ENCODE results near the gene JPH3.

The JPH3 gene

GRCh38 chr16:87602001-87602775 lies at the start of gene JPH3:
TSS of gene JPH3 (plus strand) at chr16:87602508. CDS start at chr16:87603147, 639 bp downstream.
- DNase-seq, result no peak

- DNase-seq, result no peak
These were observed 49.3 kb upstream of the JPH3 start for GRCh38 chr16:87552772-87553573.

- DNase-seq, result no peak
These were observed 47.4 kb upstream of the JPH3 start for GRCh38 chr16:87554754-87555427.

GRCh38 chr16:87555647-87556046 lies 46.7 kb upstream of the JPH3 start:
- DNase-seq, result no peak

- no peak for DNase-seq
These were observed 45.3 kb upstream of the JPH3 start for GRCh38 chr16:87556941-87557459.

GRCh38 chr16:87558682-87559081 lies 43.6 kb upstream of the JPH3 start:
- DNase-seq, result no peak

- no peak for DNase-seq
These were observed 42.4 kb upstream of the JPH3 start for GRCh38 chr16:87559945-87560344.

GRCh38 chr16:87560428-87561199 lies 41.7 kb upstream of the JPH3 start:
- peak in 1 of 2 donors; percentile 30 for DNase-seq

- DNase-seq, result no peak
These were observed 40.9 kb upstream of the JPH3 start for GRCh38 chr16:87561200-87562105.

- no peak for DNase-seq
These were observed 40.1 kb upstream of the JPH3 start for GRCh38 chr16:87562201-87562600.

- no peak for DNase-seq
These were observed 39.3 kb upstream of the JPH3 start for GRCh38 chr16:87563022-87563421.

- DNase-seq, result no peak
These were observed 38.4 kb upstream of the JPH3 start for GRCh38 chr16:87563714-87564523.

- no peak for DNase-seq
These were observed 37.9 kb upstream of the JPH3 start for GRCh38 chr16:87564524-87564778.

- DNase-seq, result no peak
These were observed 32.4 kb upstream of the JPH3 start for GRCh38 chr16:87569601-87570571.

- DNase-seq, result no peak
These were observed 31.8 kb upstream of the JPH3 start for GRCh38 chr16:87570572-87570937.

- DNase-seq, result peak in 1 of 2 donors; percentile 15
These were observed 31.1 kb upstream of the JPH3 start for GRCh38 chr16:87570938-87571867.

- DNase-seq, result no peak
These were observed 30.5 kb upstream of the JPH3 start for GRCh38 chr16:87571868-87572244.

GRCh38 chr16:87572959-87573358 lies 29.3 kb upstream of the JPH3 start:
- DNase-seq, result no peak

Data from stimulated activated CD4-positive, alpha-beta T cell treated with anti-CD3 and anti-CD28 coated beads, Interleukin-2, amount 100 ng/mL, for 48 hours (primary cell).